ENCODE results near the gene ASCL4. TPM values are rescaled to one million over a fixed set of nuclear protein-coding genes. Genes with fewer than 3 reads are reported as not detected.

ASCL4 gene
- polyA plus RNA-seq, 1 of the 3 experiments (the other 2 are of a cell fraction) = not detected

DNA sequence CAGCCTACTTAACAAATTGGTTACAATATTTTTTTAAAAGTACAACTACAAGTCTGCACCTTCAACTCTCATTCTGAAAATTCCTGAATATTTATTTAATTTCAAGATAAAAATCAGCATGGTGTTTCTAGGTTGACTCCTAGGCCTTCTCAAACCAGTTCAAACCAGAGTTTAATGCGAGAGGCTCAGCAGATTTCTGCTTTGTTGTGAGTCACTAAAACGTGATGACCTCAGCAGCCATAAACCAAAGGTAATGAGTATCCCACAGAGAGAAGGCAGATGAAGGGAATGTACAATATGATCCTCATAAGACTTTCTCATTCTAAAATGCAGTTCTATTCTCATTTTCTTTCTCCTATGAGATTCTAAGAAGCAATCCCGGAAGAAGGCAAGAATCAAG lies 15.1 kb upstream of the ASCL4 start:
- no peaks in the 10 kb centered on the region for H3K27me3 ChIP-seq (ENCODE audit: insufficient read depth)
- peaks cover 8% of the 10 kb centered on the region for H3F3A ChIP-seq (replicated peaks; ENCODE audit: insufficient read depth)
- H4K20me1 ChIP-seq (ENCODE audit: insufficient read depth) = peaks cover 24% of the 10 kb centered on the region
- 11% methylated on average over 3 of the region's 3 CpGs for WGBS (ENCODE audit: low lambda C conversion rate)
- peak overlapping the region in 1 of 2 experiments; percentile 71; a peak in 3 of 4 replicates for H3K27ac ChIP-seq (ENCODE audit: low read depth in 2 of 2, low read length in 1 of 2)
- no peaks in the 10 kb centered on the region for H3K9me2 ChIP-seq
- H3K9me3 ChIP-seq = no peaks in the 10 kb centered on the region
- ChIA-PET POLR2A (interaction anchor here (1.3 kb wide), 1 partner anchor 144 kb away, joined by 3 read pairs; no protein-coding TSS in a partner anchor), CTCF (interaction anchor here (1.8 to 9.0 kb wide), 2 partner anchors 16 to 126 kb away, joined by 4 to 68 read pairs; no protein-coding TSS in a partner anchor)
- H2AFZ ChIP-seq (ENCODE audit: low read depth) = no peak overlapping the region
- peaks cover 32 to 42% of the 10 kb centered on the region in 2 experiments for H3K36me3 ChIP-seq (replicated peaks in 1 of 2; ENCODE audit: control insufficient read depth in 1 of 2, insufficient read depth in 2 of 2, low read length in 1 of 2)
- H3K9ac ChIP-seq = peak overlapping the region; percentile 90
- DNase-seq = no peak
- peak overlapping the region; percentile 82 to 89 for H3K4me3 ChIP-seq (ENCODE audit: low read depth in 2 of 2, low read length in 1 of 2)
- peak; percentile 53; the same call in 1 of the 2 replicates for TF ChIP-seq FOSL2 (IDR thresholded peaks at IDR 0.05; ENCODE audit: borderline replicate concordance, low read depth)
- TF ChIP-seq FOXJ3 (CRISPR knock-in tag; IDR thresholded peaks at IDR 0.05) = no peak
- no peak for TF ChIP-seq TAF1 (IDR thresholded peaks at IDR 0.05; ENCODE audit: borderline replicate concordance, low read depth, low read length)
- TF ChIP-seq RFX5 (IDR thresholded peaks at IDR 0.05; ENCODE audit: low read length) = no peak
- TF ChIP-seq MXI1 (IDR thresholded peaks at IDR 0.05; ENCODE audit: low read depth, low read length) = peak; percentile 26; the same call in 1 of the 2 replicates
- TF ChIP-seq, protein P1, sequence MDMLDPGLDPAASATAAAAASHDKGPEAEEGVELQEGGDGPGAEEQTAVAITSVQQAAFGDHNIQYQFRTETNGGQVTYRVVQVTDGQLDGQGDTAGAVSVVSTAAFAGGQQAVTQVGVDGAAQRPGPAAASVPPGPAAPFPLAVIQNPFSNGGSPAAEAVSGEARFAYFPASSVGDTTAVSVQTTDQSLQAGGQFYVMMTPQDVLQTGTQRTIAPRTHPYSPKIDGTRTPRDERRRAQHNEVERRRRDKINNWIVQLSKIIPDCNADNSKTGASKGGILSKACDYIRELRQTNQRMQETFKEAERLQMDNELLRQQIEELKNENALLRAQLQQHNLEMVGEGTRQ (IDR thresholded peaks at IDR 0.05; ENCODE audit: borderline replicate concordance, low read depth, low read length) = no peak
- TF ChIP-seq GABPA (IDR thresholded peaks at IDR 0.05; ENCODE audit: low read depth) = no peak
- TF ChIP-seq, protein P2, sequence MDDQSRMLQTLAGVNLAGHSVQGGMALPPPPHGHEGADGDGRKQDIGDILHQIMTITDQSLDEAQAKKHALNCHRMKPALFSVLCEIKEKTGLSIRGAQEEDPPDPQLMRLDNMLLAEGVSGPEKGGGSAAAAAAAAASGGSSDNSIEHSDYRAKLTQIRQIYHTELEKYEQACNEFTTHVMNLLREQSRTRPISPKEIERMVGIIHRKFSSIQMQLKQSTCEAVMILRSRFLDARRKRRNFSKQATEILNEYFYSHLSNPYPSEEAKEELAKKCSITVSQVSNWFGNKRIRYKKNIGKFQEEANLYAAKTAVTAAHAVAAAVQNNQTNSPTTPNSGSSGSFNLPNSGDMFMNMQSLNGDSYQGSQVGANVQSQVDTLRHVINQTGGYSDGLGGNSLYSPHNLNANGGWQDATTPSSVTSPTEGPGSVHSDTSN (IDR thresholded peaks at IDR 0.05) = no peak
- TF ChIP-seq GATA2 (CRISPR knock-in tag; IDR thresholded peaks at IDR 0.05) = no peak
- no peak for TF ChIP-seq RXRA (IDR thresholded peaks at IDR 0.05; ENCODE audit: borderline replicate concordance, low read depth)
- TF ChIP-seq MEF2A (IDR thresholded peaks at IDR 0.05; ENCODE audit: borderline replicate concordance, low read depth) = no peak
- TF ChIP-seq NRF1 (IDR thresholded peaks at IDR 0.05; ENCODE audit: low read depth, low read length) = no peak
- TF ChIP-seq CHD2 (IDR thresholded peaks at IDR 0.05; ENCODE audit: low read length, partially characterized antibody) = no peak
- TF ChIP-seq EP300 (IDR thresholded peaks at IDR 0.05; ENCODE audit: borderline replicate concordance in 1 of 2, low read depth in 1 of 2, low read length in 1 of 2) = no peak
- no peak for TF ChIP-seq YY1 (IDR thresholded peaks at IDR 0.05; ENCODE audit: low read depth)
- no peak for TF ChIP-seq EZH2phosphoT487 (IDR thresholded peaks at IDR 0.05; ENCODE audit: borderline replicate concordance, low read depth)
- TF ChIP-seq CTCF (IDR thresholded peaks at IDR 0.05) = no peak
- TF ChIP-seq JUND (IDR thresholded peaks at IDR 0.05) = peak; percentile 47
- 0 out of 2 replicates have a peak, but pooled peaks have one; percentile 25 for TF ChIP-seq MAX (IDR thresholded peaks at IDR 0.05; ENCODE audit: low read depth)
- H3K4me1 ChIP-seq (ENCODE audit: control insufficient read depth in 1 of 2, insufficient read depth in 2 of 2, low read depth in 1 of 2, low read length in 1 of 2) = peaks cover 10 to 15% of the 10 kb centered on the region in 2 experiments; a peak in 2 of 4 replicates
- peaks cover 60% of the 10 kb centered on the region for H3K79me2 ChIP-seq (ENCODE audit: insufficient read depth)
- H3K4me2 ChIP-seq = peak overlapping the region; percentile 83
